GM23338 (cell line): ENCODE measurements around the gene BCL2.

Source experiments
- CREB1 ChIP-seq: fragments of 250-450 bp; sonication (Bioruptor Pico); IDR thresholded peaks from 2 replicates; pipeline ENCODE4 v1.5.0; 2020; ENCODE audit warnings: low read depth, mild to moderate bottlenecking, moderate library complexity
- ETS1 ChIP-seq: IDR thresholded peaks from 2 replicates; pipeline ENCODE4 v1.6.1; 2016; ENCODE audit warnings: antibody characterized with exemption
- EZH2 ChIP-seq: fragments of 200-600 bp; sonication (generic); IDR thresholded peaks from one replicate; pipeline ENCODE4 v1.8.0; 2017; ENCODE audit warnings: antibody characterized with exemption, mild to moderate bottlenecking, low read depth; ENCODE audit not compliant: unreplicated experiment
- EZH2phosphoT487 ChIP-seq: fragments of 200-600 bp; sonication (generic); IDR thresholded peaks from one replicate; pipeline ENCODE4 v1.8.1; 2018; ENCODE audit warnings: antibody characterized with exemption; ENCODE audit not compliant: unreplicated experiment
- POLR2AphosphoS5 ChIP-seq: IDR thresholded peaks from 2 replicates; pipeline ENCODE4 v1.6.1; 2016; ENCODE audit warnings: antibody characterized with exemption, low read depth
- STAT1 ChIP-seq: IDR thresholded peaks from one replicate; pipeline ENCODE4 v1.6.1; 2016; ENCODE audit warnings: antibody characterized with exemption; ENCODE audit not compliant: unreplicated experiment
- ZNF462 ChIP-seq: fragments of 250-450 bp; sonication (Bioruptor Pico); IDR thresholded peaks from 2 replicates; pipeline ENCODE4 v1.5.0; 2020; ENCODE audit warnings: mild to moderate bottlenecking, moderate library complexity
- TF ChIP-seq, protein P1 (sequence below), 2 experiments: fragments of 200-600 bp in 1 of 2; sonication (generic) in 1 of 2; conservative IDR thresholded peaks; 2 replicates each; pipeline versions ENCODE4 v1.5.1 to v1.6.1; 2016 to 2017; ENCODE audit warnings: antibody characterized with exemption in 2 of 2, low read depth in 2 of 2, mild to moderate bottlenecking in 2 of 2, moderate library complexity in 1 of 2
- TF ChIP-seq, protein P2 (sequence below): IDR thresholded peaks from one replicate; pipeline ENCODE4 v1.6.1; 2018; ENCODE audit warnings: antibody characterized with exemption; ENCODE audit not compliant: unreplicated experiment

DNA sequence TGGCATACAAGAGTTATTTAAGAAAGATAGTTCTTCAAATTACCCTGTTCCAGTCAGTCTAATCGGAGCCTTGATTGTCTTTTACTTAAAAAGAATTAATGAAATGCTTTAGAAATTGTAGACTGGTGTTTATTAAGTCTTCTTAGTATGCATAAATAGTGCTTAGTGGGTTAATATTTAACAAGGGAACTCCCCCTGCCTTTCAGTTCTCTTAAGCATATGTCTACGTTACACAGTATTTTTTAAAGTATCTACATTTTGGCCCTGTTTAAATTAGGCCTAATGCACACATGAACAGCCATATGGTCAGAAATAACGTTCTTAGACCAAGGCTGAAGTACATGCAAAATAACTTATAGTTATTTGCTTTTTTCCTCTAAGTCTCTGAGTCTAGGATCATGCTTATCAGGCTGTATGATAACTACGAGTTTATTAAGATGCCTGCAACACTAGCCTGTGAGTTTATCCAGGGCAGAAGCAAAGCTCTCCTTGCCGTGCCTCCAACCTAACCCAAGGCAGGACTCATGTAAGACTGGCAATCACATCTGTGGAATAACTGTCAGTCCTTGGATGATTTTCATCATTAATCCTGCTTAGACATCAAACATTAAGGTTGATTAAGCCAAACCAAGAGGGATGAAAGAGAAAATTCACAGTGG lies 6.7 kb downstream of the BCL2 start:
- TF ChIP-seq, protein P1, sequence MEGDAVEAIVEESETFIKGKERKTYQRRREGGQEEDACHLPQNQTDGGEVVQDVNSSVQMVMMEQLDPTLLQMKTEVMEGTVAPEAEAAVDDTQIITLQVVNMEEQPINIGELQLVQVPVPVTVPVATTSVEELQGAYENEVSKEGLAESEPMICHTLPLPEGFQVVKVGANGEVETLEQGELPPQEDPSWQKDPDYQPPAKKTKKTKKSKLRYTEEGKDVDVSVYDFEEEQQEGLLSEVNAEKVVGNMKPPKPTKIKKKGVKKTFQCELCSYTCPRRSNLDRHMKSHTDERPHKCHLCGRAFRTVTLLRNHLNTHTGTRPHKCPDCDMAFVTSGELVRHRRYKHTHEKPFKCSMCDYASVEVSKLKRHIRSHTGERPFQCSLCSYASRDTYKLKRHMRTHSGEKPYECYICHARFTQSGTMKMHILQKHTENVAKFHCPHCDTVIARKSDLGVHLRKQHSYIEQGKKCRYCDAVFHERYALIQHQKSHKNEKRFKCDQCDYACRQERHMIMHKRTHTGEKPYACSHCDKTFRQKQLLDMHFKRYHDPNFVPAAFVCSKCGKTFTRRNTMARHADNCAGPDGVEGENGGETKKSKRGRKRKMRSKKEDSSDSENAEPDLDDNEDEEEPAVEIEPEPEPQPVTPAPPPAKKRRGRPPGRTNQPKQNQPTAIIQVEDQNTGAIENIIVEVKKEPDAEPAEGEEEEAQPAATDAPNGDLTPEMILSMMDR (conservative IDR thresholded peaks at IDR 0.05; ENCODE audit: low read depth in 2 of 2) = no peak
- TF ChIP-seq, protein P2, sequence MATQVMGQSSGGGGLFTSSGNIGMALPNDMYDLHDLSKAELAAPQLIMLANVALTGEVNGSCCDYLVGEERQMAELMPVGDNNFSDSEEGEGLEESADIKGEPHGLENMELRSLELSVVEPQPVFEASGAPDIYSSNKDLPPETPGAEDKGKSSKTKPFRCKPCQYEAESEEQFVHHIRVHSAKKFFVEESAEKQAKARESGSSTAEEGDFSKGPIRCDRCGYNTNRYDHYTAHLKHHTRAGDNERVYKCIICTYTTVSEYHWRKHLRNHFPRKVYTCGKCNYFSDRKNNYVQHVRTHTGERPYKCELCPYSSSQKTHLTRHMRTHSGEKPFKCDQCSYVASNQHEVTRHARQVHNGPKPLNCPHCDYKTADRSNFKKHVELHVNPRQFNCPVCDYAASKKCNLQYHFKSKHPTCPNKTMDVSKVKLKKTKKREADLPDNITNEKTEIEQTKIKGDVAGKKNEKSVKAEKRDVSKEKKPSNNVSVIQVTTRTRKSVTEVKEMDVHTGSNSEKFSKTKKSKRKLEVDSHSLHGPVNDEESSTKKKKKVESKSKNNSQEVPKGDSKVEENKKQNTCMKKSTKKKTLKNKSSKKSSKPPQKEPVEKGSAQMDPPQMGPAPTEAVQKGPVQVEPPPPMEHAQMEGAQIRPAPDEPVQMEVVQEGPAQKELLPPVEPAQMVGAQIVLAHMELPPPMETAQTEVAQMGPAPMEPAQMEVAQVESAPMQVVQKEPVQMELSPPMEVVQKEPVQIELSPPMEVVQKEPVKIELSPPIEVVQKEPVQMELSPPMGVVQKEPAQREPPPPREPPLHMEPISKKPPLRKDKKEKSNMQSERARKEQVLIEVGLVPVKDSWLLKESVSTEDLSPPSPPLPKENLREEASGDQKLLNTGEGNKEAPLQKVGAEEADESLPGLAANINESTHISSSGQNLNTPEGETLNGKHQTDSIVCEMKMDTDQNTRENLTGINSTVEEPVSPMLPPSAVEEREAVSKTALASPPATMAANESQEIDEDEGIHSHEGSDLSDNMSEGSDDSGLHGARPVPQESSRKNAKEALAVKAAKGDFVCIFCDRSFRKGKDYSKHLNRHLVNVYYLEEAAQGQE = no peak
- TF ChIP-seq POLR2AphosphoS5 (no peak), EZH2 (no peak), EZH2phosphoT487 (no peak), ZNF462 (CRISPR knock-in tag) (no peak), CREB1 (CRISPR knock-in tag) (no peak), STAT1 (no peak), ETS1 (no peak)
